Activated CD8-positive, alpha-beta T cell treated with anti-CD3 and anti-CD28 coated beads, Interleukin-2, amount 10 ng/mL, durations not matched to agents 7 days and 5 days (primary cell): ENCODE results near the gene LMO7. TPM values are rescaled to one million over a fixed set of nuclear protein-coding genes. Genes with fewer than 3 reads are reported as not detected.
A peak's percentile ranks its signal among the peaks of the same experiment; 100 is the strongest.
"Not testable (repeated sequence)": the region's sequence is repeated elsewhere in the genome, so short reads cannot be mapped to it uniquely, and the experiment has no call there.

Source experiments
- ATAC-seq: fragments of 150-1000 bp; cut with Tn5 transposase; one replicate; pipeline ENCODE4 v1.10.0; 2021; ENCODE audit warnings: moderate library complexity
- CTCF ChIA-PET: fragments of 350-600 bp; sonication (Branson Sonifier 250); formaldehyde crosslinking; loops from one replicate; lab custom pipeline; 2021; ENCODE audit warnings: antibody characterized with exemption; lab: Charles Lee
- POLR2A ChIA-PET: fragments of 350-600 bp; sonication (Branson Sonifier 250); formaldehyde crosslinking; loops from one replicate; lab custom pipeline; 2021; ENCODE audit warnings: antibody characterized with exemption; lab: Charles Lee
- DNase-seq: peaks from one replicate; pipeline ENCODE4 v3.0.0-alpha.2; 2020
- H3K27ac Mint-ChIP-seq: one replicate; pipeline ENCODE4 v1.8.0; 2021; ENCODE audit warnings: mild to moderate bottlenecking, mixed read lengths
- H3K27me3 Mint-ChIP-seq: one replicate; pipeline ENCODE4 v1.8.0; 2021; ENCODE audit warnings: low read depth, mixed read lengths
- H3K36me3 Mint-ChIP-seq: one replicate; pipeline ENCODE4 v1.8.0; 2021; ENCODE audit warnings: low read depth, mixed read lengths
- H3K4me1 Mint-ChIP-seq: one replicate; pipeline ENCODE4 v1.8.0; 2021; ENCODE audit warnings: low read depth, mixed read lengths
- H3K4me3 Mint-ChIP-seq: one replicate; pipeline ENCODE4 v1.8.0; 2021; ENCODE audit warnings: mild to moderate bottlenecking, mixed read lengths
- H3K9me3 Mint-ChIP-seq: one replicate; pipeline ENCODE4 v1.8.0; 2022; ENCODE audit warnings: mixed read lengths; ENCODE audit not compliant: insufficient read depth
- total RNA-seq, 2 experiments: library from RNA; stranded (reverse); gene quantifications; one replicate each; pipeline ENCODE4 v1.2.3, GENCODE V29; 2021

The LMO7 gene
- total RNA-seq, 2 experiments from 2014 or later, result 12.5 to 13.8 TPM

GRCh38 chr13:75680251-75680650, 44.1 kb downstream of the LMO7 start:
- DNase-seq, POLR2A ChIA-PET, H3K4me1 Mint-ChIP-seq, H3K27ac Mint-ChIP-seq, H3K9me3 Mint-ChIP-seq, ATAC-seq, H3K27me3 Mint-ChIP-seq, H3K36me3 Mint-ChIP-seq, CTCF ChIA-PET, H3K4me3 Mint-ChIP-seq: not testable (repeated sequence)

GRCh38 chr13:75682326-75682725, 46.2 kb downstream of the LMO7 start:
- Mint-ChIP-seq H3K36me3 (no peaks in the 10 kb centered on the region), H3K4me1 (no peaks in the 10 kb centered on the region), H3K27me3 (no peaks in the 10 kb centered on the region), H3K4me3 (no peak overlapping the region), H3K27ac (no peak overlapping the region), H3K9me3 (no peaks in the 10 kb centered on the region)
- ATAC-seq, result no peak
- CTCF ChIA-PET, result interaction anchor here (1.0 kb wide), 1 partner anchor 14 kb away, joined by 3 read pairs; no protein-coding TSS in a partner anchor
- no peak for DNase-seq
- POLR2A ChIA-PET, result no interaction called here

GRCh38 chr13:75685239-75685697, 49.1 kb downstream of the LMO7 start:
- no peak overlapping the region for H3K27ac Mint-ChIP-seq
- POLR2A ChIA-PET, result no interaction called here

GRCh38 chr13:75687150-75687763, 51.1 kb downstream of the LMO7 start:
- no peaks in the 10 kb centered on the region for H3K9me3 Mint-ChIP-seq
- no peaks in the 10 kb centered on the region for H3K4me1 Mint-ChIP-seq
- CTCF ChIA-PET, result interaction anchor here (0.8 to 6.1 kb wide), 6 partner anchors 9 to 187 kb away, joined by 3 to 29 read pairs (median 4); no protein-coding TSS in a partner anchor
- H3K4me3 Mint-ChIP-seq, result no peak overlapping the region
- H3K27ac Mint-ChIP-seq, result no peak overlapping the region
- POLR2A ChIA-PET, result no interaction called here
- H3K36me3 Mint-ChIP-seq, result no peaks in the 10 kb centered on the region
- H3K27me3 Mint-ChIP-seq, result no peaks in the 10 kb centered on the region
- ATAC-seq, result no peak
- no peak for DNase-seq

More at GRCh38 chr13:75685239-75685697, 49.1 kb downstream of the LMO7 start:
- Mint-ChIP-seq H3K36me3 (no peaks in the 10 kb centered on the region), H3K4me1 (no peaks in the 10 kb centered on the region), H3K27me3 (no peaks in the 10 kb centered on the region), H3K9me3 (no peaks in the 10 kb centered on the region), H3K4me3 (no peak overlapping the region)
- DNase-seq (no peak), ATAC-seq (no peak)
- CTCF ChIA-PET, result interaction anchor here (6.1 kb wide), 1 partner anchor 11 kb away, joined by 29 read pairs; no protein-coding TSS in a partner anchor

GRCh38 chr13:75689686-75690085, 53.6 kb downstream of the LMO7 start:
- Mint-ChIP-seq H3K4me3 (no peak overlapping the region), H3K27me3 (no peaks in the 10 kb centered on the region), H3K4me1 (no peaks in the 10 kb centered on the region), H3K27ac (no peak overlapping the region), H3K36me3 (no peaks in the 10 kb centered on the region), H3K9me3 (no peaks in the 10 kb centered on the region)
- DNase-seq (no peak), ATAC-seq (no peak)
- POLR2A ChIA-PET, result no interaction called here
- CTCF ChIA-PET, result interaction anchor here (0.7 kb wide), 1 partner anchor 15 kb away, joined by 3 read pairs; no protein-coding TSS in a partner anchor

- no peaks in the 10 kb centered on the region for H3K27me3 Mint-ChIP-seq
- no peak for ATAC-seq
- no peaks in the 10 kb centered on the region for H3K36me3 Mint-ChIP-seq
- ChIA-PET POLR2A (no interaction called here), CTCF (interaction anchor here (0.8 kb wide), 1 partner anchor 186 kb away, joined by 3 read pairs; no protein-coding TSS in a partner anchor)
- no peak for DNase-seq
- H3K27ac Mint-ChIP-seq, result no peak overlapping the region
- no peaks in the 10 kb centered on the region for H3K4me1 Mint-ChIP-seq
- no peak overlapping the region for H3K4me3 Mint-ChIP-seq
- no peaks in the 10 kb centered on the region for H3K9me3 Mint-ChIP-seq
These were observed 54.5 kb downstream of the LMO7 start for GRCh38 chr13:75690607-75691006.

- CTCF ChIA-PET, result no interaction called here
- POLR2A ChIA-PET, result no interaction called here
- DNase-seq (no peak), ATAC-seq (no peak)
- Mint-ChIP-seq H3K4me3 (no peak overlapping the region), H3K4me1 (peaks cover 2% of the 10 kb centered on the region), H3K36me3 (no peaks in the 10 kb centered on the region), H3K27me3 (no peaks in the 10 kb centered on the region), H3K9me3 (no peaks in the 10 kb centered on the region), H3K27ac (no peak overlapping the region)
These were observed 55.1 kb downstream of the LMO7 start for GRCh38 chr13:75691183-75691582.

- no peaks in the 10 kb centered on the region for H3K36me3 Mint-ChIP-seq
These were observed 57.1 kb downstream of the LMO7 start for GRCh38 chr13:75693227-75693626.

GRCh38 chr13:75694722-75695121, 58.6 kb downstream of the LMO7 start:
- Mint-ChIP-seq H3K4me3 (no peak overlapping the region), H3K36me3 (no peaks in the 10 kb centered on the region), H3K4me1 (peaks cover 2% of the 10 kb centered on the region), H3K9me3 (no peaks in the 10 kb centered on the region), H3K27ac (no peak overlapping the region), H3K27me3 (no peaks in the 10 kb centered on the region)
- ChIA-PET POLR2A (no interaction called here), CTCF (interaction anchor here (1.3 to 5.0 kb wide), 13 partner anchors 11 to 1209 kb away, joined by 5 to 155 read pairs (median 8); no protein-coding TSS in a partner anchor)
- DNase-seq, result no peak
- no peak for ATAC-seq

More at GRCh38 chr13:75693227-75693626, 57.1 kb downstream of the LMO7 start:
- Mint-ChIP-seq H3K4me3 (no peak overlapping the region), H3K27me3 (no peaks in the 10 kb centered on the region), H3K4me1 (peaks cover 2% of the 10 kb centered on the region), H3K27ac (no peak overlapping the region), H3K9me3 (no peaks in the 10 kb centered on the region)
- ChIA-PET POLR2A (no interaction called here), CTCF (interaction anchor here (0.9 to 1.7 kb wide), 3 partner anchors 11 to 184 kb away, joined by 3 to 4 read pairs (median 3); no protein-coding TSS in a partner anchor)
- ATAC-seq, result no peak
- no peak for DNase-seq

GRCh38 chr13:75695908-75696307, 59.8 kb downstream of the LMO7 start:
- ChIA-PET CTCF (interaction anchor here (0.6 to 5.0 kb wide), 64 partner anchors 9 to 1208 kb away, joined by 3 to 155 read pairs (median 4); no protein-coding TSS in a partner anchor), POLR2A (interaction anchor here (0.6 to 0.9 kb wide), 2 partner anchors 66 to 1211 kb away, joined by 3 to 4 read pairs; no protein-coding TSS in a partner anchor)
- H3K4me3 Mint-ChIP-seq, H3K27me3 Mint-ChIP-seq, H3K9me3 Mint-ChIP-seq, H3K36me3 Mint-ChIP-seq, ATAC-seq, H3K27ac Mint-ChIP-seq, H3K4me1 Mint-ChIP-seq: not testable (repeated sequence)
- DNase-seq, result peak; percentile 77

GRCh38 chr13:75699062-75699461, 62.9 kb downstream of the LMO7 start:
- CTCF ChIA-PET, result interaction anchor here (5.0 kb wide), 1 partner anchor 174 kb away, joined by 155 read pairs; no protein-coding TSS in a partner anchor
- H3K4me3 Mint-ChIP-seq, result no peak overlapping the region
- POLR2A ChIA-PET, result no interaction called here
- H3K36me3 Mint-ChIP-seq, result no peaks in the 10 kb centered on the region
- DNase-seq (no peak), ATAC-seq (no peak)
- peaks cover 6% of the 10 kb centered on the region for H3K4me1 Mint-ChIP-seq
- H3K9me3 Mint-ChIP-seq, result no peaks in the 10 kb centered on the region
- no peaks in the 10 kb centered on the region for H3K27me3 Mint-ChIP-seq
- H3K27ac Mint-ChIP-seq, result no peak overlapping the region

GRCh38 chr13:75699717-75700116, 63.6 kb downstream of the LMO7 start:
- DNase-seq, H3K36me3 Mint-ChIP-seq, ATAC-seq, POLR2A ChIA-PET, H3K27ac Mint-ChIP-seq, CTCF ChIA-PET, H3K4me3 Mint-ChIP-seq, H3K9me3 Mint-ChIP-seq, H3K4me1 Mint-ChIP-seq, H3K27me3 Mint-ChIP-seq: not testable (repeated sequence)
